ENCODE results near the gene AGPS. TPM values are rescaled to one million over a fixed set of nuclear protein-coding genes. Genes with fewer than 3 reads are reported as not detected.

Gene AGPS
- total and polyA plus RNA-seq, 2 donors (not counting 1 experiment from before 2014, with no cell fraction given) = 15.9 to 18.0 TPM

DNA sequence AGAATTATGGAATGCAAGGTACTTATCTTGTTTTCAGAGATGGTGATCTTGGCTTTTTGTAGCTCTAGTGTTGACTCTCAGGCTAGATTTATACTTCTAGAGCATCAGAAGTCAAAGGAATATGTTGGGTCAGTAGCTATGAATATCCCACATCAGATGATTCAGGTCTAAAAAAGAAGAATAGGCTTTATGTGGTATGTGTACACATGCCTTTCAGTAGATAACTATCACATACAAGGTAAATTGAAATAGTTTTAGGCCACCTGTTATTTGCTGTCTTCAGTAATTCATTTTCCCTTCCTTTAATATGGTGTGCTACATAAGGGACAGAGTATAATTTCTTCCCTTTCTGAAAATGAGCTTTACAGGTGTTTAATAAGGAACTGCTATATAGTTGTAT is 142.4 kb downstream of the AGPS start:
- H3K4me3 ChIP-seq (replicated peaks in 1 of 4; ENCODE audit: control extremely low read depth in 1 of 4, insufficient read depth in 1 of 4, low read depth in 3 of 4, low read length in 4 of 4) = no peak overlapping the region
- no peak overlapping the region for H3K4me2 ChIP-seq (ENCODE audit: extremely low read depth, insufficient read depth, low read length)
- H3K27me3 ChIP-seq (ENCODE audit: control insufficient read depth, insufficient read depth, low read length) = no peaks in the 10 kb centered on the region
- no peaks in the 10 kb centered on the region for H4K20me1 ChIP-seq (ENCODE audit: control insufficient read depth, extremely low read depth, insufficient read depth, low read length)
- no peak overlapping the region for H3K27ac ChIP-seq (ENCODE audit: insufficient read depth, low read length)
- H3K9me3 ChIP-seq (ENCODE audit: control insufficient read depth, insufficient read depth, low read depth, low read length) = no peaks in the 10 kb centered on the region
- TF ChIP-seq EZH2 (IDR thresholded peaks at IDR 0.05; ENCODE audit: low read length, missing control alignments) (no peak), CTCF (conservative IDR thresholded peaks at IDR 0.05 in 1 of 2, IDR thresholded peaks at IDR 0.05 in 1 of 2; ENCODE audit: low read depth in 1 of 2, low read length in 2 of 2) (no peak)
- H3K9ac ChIP-seq (ENCODE audit: insufficient read depth, low read length) = no peak overlapping the region
- no peaks in the 10 kb centered on the region for H3K36me3 ChIP-seq (ENCODE audit: control insufficient read depth, insufficient read depth, low read length)
- H3K4me1 ChIP-seq (ENCODE audit: control insufficient read depth, extremely low read depth, insufficient read depth, low read length) = no peaks in the 10 kb centered on the region
- no peak overlapping the region for H2AFZ ChIP-seq (ENCODE audit: low read length)
- no peak for DNase-seq (ENCODE audit: low read depth in 2 of 2)
- no peaks in the 10 kb centered on the region for H3K79me2 ChIP-seq (ENCODE audit: control insufficient read depth, insufficient read depth, low read length)

GRCh38 chr2:177535958-177536504 is 143.5 kb downstream of the AGPS start:
- H3K36me3 ChIP-seq (ENCODE audit: control insufficient read depth, insufficient read depth, low read length) = no peaks in the 10 kb centered on the region
- H4K20me1 ChIP-seq (ENCODE audit: control insufficient read depth, extremely low read depth, insufficient read depth, low read length) = no peaks in the 10 kb centered on the region
- H3K27ac ChIP-seq (ENCODE audit: insufficient read depth, low read length) = no peak overlapping the region
- DNase-seq (ENCODE audit: low read depth in 2 of 2) = no peak
- no peak overlapping the region for H3K4me2 ChIP-seq (ENCODE audit: extremely low read depth, insufficient read depth, low read length)
- no peaks in the 10 kb centered on the region for H3K27me3 ChIP-seq (ENCODE audit: control insufficient read depth, insufficient read depth, low read length)
- H3K9me3 ChIP-seq (ENCODE audit: control insufficient read depth, insufficient read depth, low read depth, low read length) = no peaks in the 10 kb centered on the region
- H3K4me1 ChIP-seq (ENCODE audit: control insufficient read depth, extremely low read depth, insufficient read depth, low read length) = no peaks in the 10 kb centered on the region
- H2AFZ ChIP-seq (ENCODE audit: low read length) = no peak overlapping the region
- no peak overlapping the region for H3K9ac ChIP-seq (ENCODE audit: insufficient read depth, low read length)
- no peak overlapping the region for H3K4me3 ChIP-seq (replicated peaks in 1 of 4; ENCODE audit: control extremely low read depth in 1 of 4, insufficient read depth in 1 of 4, low read depth in 3 of 4, low read length in 4 of 4)
- no peak for TF ChIP-seq EZH2 (IDR thresholded peaks at IDR 0.05; ENCODE audit: low read length, missing control alignments)
- TF ChIP-seq CTCF (conservative IDR thresholded peaks at IDR 0.05 in 1 of 2, IDR thresholded peaks at IDR 0.05 in 1 of 2; ENCODE audit: low read depth in 1 of 2, low read length in 2 of 2) = no peak
- no peaks in the 10 kb centered on the region for H3K79me2 ChIP-seq (ENCODE audit: control insufficient read depth, insufficient read depth, low read length)

- TF ChIP-seq CTCF (conservative IDR thresholded peaks at IDR 0.05 in 1 of 2, IDR thresholded peaks at IDR 0.05 in 1 of 2; ENCODE audit: low read depth in 1 of 2, low read length in 2 of 2) (no peak), EZH2 (IDR thresholded peaks at IDR 0.05; ENCODE audit: low read length, missing control alignments) (no peak)
- DNase-seq (ENCODE audit: low read depth in 2 of 2) = no peak
- H3K79me2 ChIP-seq (ENCODE audit: control insufficient read depth, insufficient read depth, low read length) = no peaks in the 10 kb centered on the region
- H3K27me3 ChIP-seq (ENCODE audit: control insufficient read depth, insufficient read depth, low read length) = no peaks in the 10 kb centered on the region
- H4K20me1 ChIP-seq (ENCODE audit: control insufficient read depth, extremely low read depth, insufficient read depth, low read length) = no peaks in the 10 kb centered on the region
- H3K27ac ChIP-seq (ENCODE audit: insufficient read depth, low read length) = no peak overlapping the region
- H3K4me3 ChIP-seq (replicated peaks in 1 of 4; ENCODE audit: control extremely low read depth in 1 of 4, insufficient read depth in 1 of 4, low read depth in 3 of 4, low read length in 4 of 4) = no peak overlapping the region
- no peaks in the 10 kb centered on the region for H3K4me1 ChIP-seq (ENCODE audit: control insufficient read depth, extremely low read depth, insufficient read depth, low read length)
- H3K36me3 ChIP-seq (ENCODE audit: control insufficient read depth, insufficient read depth, low read length) = no peaks in the 10 kb centered on the region
- H3K9ac ChIP-seq (ENCODE audit: insufficient read depth, low read length) = no peak overlapping the region
- no peak overlapping the region for H2AFZ ChIP-seq (ENCODE audit: low read length)
- H3K9me3 ChIP-seq (ENCODE audit: control insufficient read depth, insufficient read depth, low read depth, low read length) = no peaks in the 10 kb centered on the region
- no peak overlapping the region for H3K4me2 ChIP-seq (ENCODE audit: extremely low read depth, insufficient read depth, low read length)
Measured at GRCh38 chr2:177537213-177537612, 144.6 kb downstream of the AGPS start.
